Measurements from ENCODE around the gene CSDE1.

DNA sequence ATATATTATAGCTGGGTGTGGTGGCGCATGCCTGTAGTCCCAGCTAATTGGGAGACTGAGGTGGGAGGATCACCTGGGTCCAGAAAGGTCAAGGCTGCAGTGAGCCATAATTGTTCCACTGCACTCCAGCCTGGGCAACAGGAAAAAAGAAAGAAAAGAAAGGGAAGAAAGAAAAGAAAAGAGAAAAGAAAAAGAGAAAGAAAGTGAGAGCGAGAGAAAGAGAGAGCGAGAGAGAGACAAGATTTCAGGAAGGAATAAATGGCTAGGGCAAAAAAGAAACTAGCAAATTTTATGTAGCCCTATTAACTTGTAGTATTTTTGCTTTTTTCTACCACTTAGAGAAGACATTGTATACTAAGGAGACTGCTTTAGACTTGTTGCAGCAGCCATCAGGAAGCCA is 47.4 kb downstream of the CSDE1 start:
- TF ChIP-seq POLR2A (IDR thresholded peaks at IDR 0.05) (no peak), CTCF (IDR thresholded peaks at IDR 0.05) (no peak)
